DOHH2 (cell line): ENCODE results near the gene ADARB1.

Experiments
- CTCF ChIP-seq: fragments of 200-600 bp; sonication (generic); IDR thresholded peaks from one replicate; pipeline ENCODE4 v1.5.1; 2014; ENCODE audit warnings: antibody characterized with exemption, mild to moderate bottlenecking, low read depth, low read length; ENCODE audit not compliant: poor library complexity, severe bottlenecking
- EZH2phosphoT487 ChIP-seq: fragments of 200-600 bp; sonication (generic); IDR thresholded peaks from 2 replicates; pipeline ENCODE4 v1.6.1; 2017; ENCODE audit warnings: borderline replicate concordance, mild to moderate bottlenecking, antibody characterized with exemption, low read length, moderate library complexity, mixed read lengths

- no peak for TF ChIP-seq CTCF
- no peak for TF ChIP-seq EZH2phosphoT487
Observed at GRCh38 chr21:45039317-45040156, 34.8 kb upstream of the ADARB1 start.
